Measurements from ENCODE around the gene RBM5. TPM values are rescaled to one million over a fixed set of nuclear protein-coding genes. Genes with fewer than 3 reads are reported as not detected.

RBM5 gene
- total RNA-seq, 1 experiment from 2014 or later: 92.1 TPM

DNA sequence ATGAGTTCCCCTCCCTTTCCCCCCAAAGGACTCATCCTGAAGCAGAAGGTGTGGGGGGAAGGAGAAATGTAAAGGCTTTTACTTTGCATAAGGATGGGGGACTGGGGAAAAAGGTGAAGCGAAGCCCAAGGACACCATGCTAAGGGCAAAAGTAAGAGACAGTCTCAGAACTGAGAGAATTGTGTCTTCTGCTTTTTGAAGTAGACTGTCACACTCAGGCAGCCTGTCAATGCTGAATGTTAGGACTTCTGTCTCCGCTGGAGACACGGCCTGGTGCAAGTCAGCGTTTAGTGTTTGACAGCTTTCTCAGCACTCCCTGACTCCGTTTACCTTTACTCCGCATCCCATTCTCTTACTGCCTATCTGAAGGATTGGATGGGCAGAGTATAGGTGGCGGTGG is 13.8 kb downstream of the RBM5 start:
- no peaks in the 10 kb centered on the region for H3K9me3 Mint-ChIP-seq
- no peaks in the 10 kb centered on the region for H3K27me3 Mint-ChIP-seq (ENCODE audit: low read depth)
- CTCF ChIA-PET: no interaction called here
- TF ChIP-seq, protein P1, sequence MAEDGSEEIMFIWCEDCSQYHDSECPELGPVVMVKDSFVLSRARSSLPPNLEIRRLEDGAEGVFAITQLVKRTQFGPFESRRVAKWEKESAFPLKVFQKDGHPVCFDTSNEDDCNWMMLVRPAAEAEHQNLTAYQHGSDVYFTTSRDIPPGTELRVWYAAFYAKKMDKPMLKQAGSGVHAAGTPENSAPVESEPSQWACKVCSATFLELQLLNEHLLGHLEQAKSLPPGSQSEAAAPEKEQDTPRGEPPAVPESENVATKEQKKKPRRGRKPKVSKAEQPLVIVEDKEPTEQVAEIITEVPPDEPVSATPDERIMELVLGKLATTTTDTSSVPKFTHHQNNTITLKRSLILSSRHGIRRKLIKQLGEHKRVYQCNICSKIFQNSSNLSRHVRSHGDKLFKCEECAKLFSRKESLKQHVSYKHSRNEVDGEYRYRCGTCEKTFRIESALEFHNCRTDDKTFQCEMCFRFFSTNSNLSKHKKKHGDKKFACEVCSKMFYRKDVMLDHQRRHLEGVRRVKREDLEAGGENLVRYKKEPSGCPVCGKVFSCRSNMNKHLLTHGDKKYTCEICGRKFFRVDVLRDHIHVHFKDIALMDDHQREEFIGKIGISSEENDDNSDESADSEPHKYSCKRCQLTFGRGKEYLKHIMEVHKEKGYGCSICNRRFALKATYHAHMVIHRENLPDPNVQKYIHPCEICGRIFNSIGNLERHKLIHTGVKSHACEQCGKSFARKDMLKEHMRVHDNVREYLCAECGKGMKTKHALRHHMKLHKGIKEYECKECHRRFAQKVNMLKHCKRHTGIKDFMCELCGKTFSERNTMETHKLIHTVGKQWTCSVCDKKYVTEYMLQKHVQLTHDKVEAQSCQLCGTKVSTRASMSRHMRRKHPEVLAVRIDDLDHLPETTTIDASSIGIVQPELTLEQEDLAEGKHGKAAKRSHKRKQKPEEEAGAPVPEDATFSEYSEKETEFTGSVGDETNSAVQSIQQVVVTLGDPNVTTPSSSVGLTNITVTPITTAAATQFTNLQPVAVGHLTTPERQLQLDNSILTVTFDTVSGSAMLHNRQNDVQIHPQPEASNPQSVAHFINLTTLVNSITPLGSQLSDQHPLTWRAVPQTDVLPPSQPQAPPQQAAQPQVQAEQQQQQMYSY (CRISPR knock-in tag; IDR thresholded peaks at IDR 0.05): no peak
- TF ChIP-seq ZNF219 (CRISPR knock-in tag; IDR thresholded peaks at IDR 0.05; ENCODE audit: borderline replicate concordance) (no peak), ZBTB21 (CRISPR knock-in tag; IDR thresholded peaks at IDR 0.05; ENCODE audit: borderline replicate concordance) (no peak), MYBL2 (CRISPR knock-in tag; IDR thresholded peaks at IDR 0.05) (no peak), EMX1 (CRISPR knock-in tag; IDR thresholded peaks at IDR 0.05) (no peak), FOXJ3 (CRISPR knock-in tag; IDR thresholded peaks at IDR 0.05; ENCODE audit: borderline replicate concordance) (no peak), GTF2I (CRISPR knock-in tag; conservative IDR thresholded peaks at IDR 0.05) (no peak)
- TF ChIP-seq, protein P2, sequence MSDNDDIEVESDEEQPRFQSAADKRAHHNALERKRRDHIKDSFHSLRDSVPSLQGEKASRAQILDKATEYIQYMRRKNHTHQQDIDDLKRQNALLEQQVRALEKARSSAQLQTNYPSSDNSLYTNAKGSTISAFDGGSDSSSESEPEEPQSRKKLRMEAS (CRISPR knock-in tag; IDR thresholded peaks at IDR 0.05): no peak
- TF ChIP-seq, protein P3, sequence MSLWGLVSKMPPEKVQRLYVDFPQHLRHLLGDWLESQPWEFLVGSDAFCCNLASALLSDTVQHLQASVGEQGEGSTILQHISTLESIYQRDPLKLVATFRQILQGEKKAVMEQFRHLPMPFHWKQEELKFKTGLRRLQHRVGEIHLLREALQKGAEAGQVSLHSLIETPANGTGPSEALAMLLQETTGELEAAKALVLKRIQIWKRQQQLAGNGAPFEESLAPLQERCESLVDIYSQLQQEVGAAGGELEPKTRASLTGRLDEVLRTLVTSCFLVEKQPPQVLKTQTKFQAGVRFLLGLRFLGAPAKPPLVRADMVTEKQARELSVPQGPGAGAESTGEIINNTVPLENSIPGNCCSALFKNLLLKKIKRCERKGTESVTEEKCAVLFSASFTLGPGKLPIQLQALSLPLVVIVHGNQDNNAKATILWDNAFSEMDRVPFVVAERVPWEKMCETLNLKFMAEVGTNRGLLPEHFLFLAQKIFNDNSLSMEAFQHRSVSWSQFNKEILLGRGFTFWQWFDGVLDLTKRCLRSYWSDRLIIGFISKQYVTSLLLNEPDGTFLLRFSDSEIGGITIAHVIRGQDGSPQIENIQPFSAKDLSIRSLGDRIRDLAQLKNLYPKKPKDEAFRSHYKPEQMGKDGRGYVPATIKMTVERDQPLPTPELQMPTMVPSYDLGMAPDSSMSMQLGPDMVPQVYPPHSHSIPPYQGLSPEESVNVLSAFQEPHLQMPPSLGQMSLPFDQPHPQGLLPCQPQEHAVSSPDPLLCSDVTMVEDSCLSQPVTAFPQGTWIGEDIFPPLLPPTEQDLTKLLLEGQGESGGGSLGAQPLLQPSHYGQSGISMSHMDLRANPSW (CRISPR knock-in tag; conservative IDR thresholded peaks at IDR 0.05; ENCODE audit: low read depth): no peak
- no peaks in the 10 kb centered on the region for H3K4me1 Mint-ChIP-seq
- H3K27ac Mint-ChIP-seq: no peak overlapping the region
- POLR2A ChIA-PET: no interaction called here
- DNase-seq (ENCODE audit: low spot score) (no peak), ATAC-seq (no peak)
- H3K4me3 Mint-ChIP-seq: no peak overlapping the region
- peaks cover 87% of the 10 kb centered on the region for H3K36me3 Mint-ChIP-seq

DNA sequence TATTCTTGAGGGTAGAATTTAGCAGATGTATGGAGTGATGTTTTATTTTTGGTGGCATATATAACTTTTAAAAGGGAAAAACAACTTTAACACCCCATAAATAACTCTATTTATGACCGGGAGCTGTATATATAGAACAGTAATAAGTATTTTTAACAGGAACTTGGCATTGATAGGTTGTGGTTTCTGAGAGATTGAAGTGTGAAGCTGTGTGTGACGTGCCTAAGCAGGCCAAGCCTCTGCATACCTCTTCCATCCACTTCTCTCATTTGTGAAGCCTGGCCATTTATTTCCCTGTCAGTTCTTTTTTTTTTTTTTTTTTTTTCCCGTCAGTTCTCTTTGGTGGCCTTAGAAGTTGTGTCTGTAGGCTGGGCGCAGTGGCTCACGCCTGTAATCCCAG is 23.0 kb downstream of the RBM5 start:
- ATAC-seq: no peak
- POLR2A ChIA-PET: no interaction called here
- no peak overlapping the region for H3K4me3 Mint-ChIP-seq
- CTCF ChIA-PET: interaction anchor here (0.7 to 1.3 kb wide), 3 partner anchors 80 to 411 kb away, joined by 3 to 4 read pairs (median 4); no protein-coding TSS in a partner anchor
- H3K4me1 Mint-ChIP-seq: peaks cover 3% of the 10 kb centered on the region; the same call in 1 of the 2 replicates
- H3K9me3 Mint-ChIP-seq: no peaks in the 10 kb centered on the region
- no peak overlapping the region for H3K27ac Mint-ChIP-seq
- peaks cover 86% of the 10 kb centered on the region for H3K36me3 Mint-ChIP-seq
- no peak for TF ChIP-seq KAT7 (CRISPR knock-in tag; IDR thresholded peaks at IDR 0.05; ENCODE audit: borderline replicate concordance)
- TF ChIP-seq, protein P1 (CRISPR knock-in tag; IDR thresholded peaks at IDR 0.05): no peak
- no peak for TF ChIP-seq TP53 (CRISPR knock-in tag; IDR thresholded peaks at IDR 0.05)
- TF ChIP-seq, protein P4, sequence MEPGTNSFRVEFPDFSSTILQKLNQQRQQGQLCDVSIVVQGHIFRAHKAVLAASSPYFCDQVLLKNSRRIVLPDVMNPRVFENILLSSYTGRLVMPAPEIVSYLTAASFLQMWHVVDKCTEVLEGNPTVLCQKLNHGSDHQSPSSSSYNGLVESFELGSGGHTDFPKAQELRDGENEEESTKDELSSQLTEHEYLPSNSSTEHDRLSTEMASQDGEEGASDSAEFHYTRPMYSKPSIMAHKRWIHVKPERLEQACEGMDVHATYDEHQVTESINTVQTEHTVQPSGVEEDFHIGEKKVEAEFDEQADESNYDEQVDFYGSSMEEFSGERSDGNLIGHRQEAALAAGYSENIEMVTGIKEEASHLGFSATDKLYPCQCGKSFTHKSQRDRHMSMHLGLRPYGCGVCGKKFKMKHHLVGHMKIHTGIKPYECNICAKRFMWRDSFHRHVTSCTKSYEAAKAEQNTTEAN (CRISPR knock-in tag; IDR thresholded peaks at IDR 0.05): no peak
- no peak for TF ChIP-seq ELF4 (CRISPR knock-in tag; IDR thresholded peaks at IDR 0.05; ENCODE audit: low read depth)
- no peak for TF ChIP-seq FOXK1 (CRISPR knock-in tag; IDR thresholded peaks at IDR 0.05)
- no peak for TF ChIP-seq ZNF671 (CRISPR knock-in tag; IDR thresholded peaks at IDR 0.05)
- no peak for TF ChIP-seq SMAD3 (CRISPR knock-in tag; IDR thresholded peaks at IDR 0.05; ENCODE audit: borderline replicate concordance)
- TF ChIP-seq MXD4 (CRISPR knock-in tag; IDR thresholded peaks at IDR 0.05; ENCODE audit: borderline replicate concordance): no peak
- no peak for TF ChIP-seq MYBL2 (CRISPR knock-in tag; IDR thresholded peaks at IDR 0.05)
- no peak for TF ChIP-seq NR3C1 (CRISPR knock-in tag; conservative IDR thresholded peaks at IDR 0.05; ENCODE audit: low read depth)
- DNase-seq (ENCODE audit: low spot score): no peak
- H3K27me3 Mint-ChIP-seq (ENCODE audit: low read depth): no peaks in the 10 kb centered on the region

Measured in WTC11 (cell line).